ENCODE measurements around the gene WNK4.

WNK4 gene

GRCh38 chr17:42841975-42842685 lies 61.7 kb downstream of the WNK4 start:
- peaks cover 73% of the 10 kb centered on the region for H3K36me3 ChIP-seq (ENCODE audit: control insufficient read depth, insufficient read depth, low read length)

DNA sequence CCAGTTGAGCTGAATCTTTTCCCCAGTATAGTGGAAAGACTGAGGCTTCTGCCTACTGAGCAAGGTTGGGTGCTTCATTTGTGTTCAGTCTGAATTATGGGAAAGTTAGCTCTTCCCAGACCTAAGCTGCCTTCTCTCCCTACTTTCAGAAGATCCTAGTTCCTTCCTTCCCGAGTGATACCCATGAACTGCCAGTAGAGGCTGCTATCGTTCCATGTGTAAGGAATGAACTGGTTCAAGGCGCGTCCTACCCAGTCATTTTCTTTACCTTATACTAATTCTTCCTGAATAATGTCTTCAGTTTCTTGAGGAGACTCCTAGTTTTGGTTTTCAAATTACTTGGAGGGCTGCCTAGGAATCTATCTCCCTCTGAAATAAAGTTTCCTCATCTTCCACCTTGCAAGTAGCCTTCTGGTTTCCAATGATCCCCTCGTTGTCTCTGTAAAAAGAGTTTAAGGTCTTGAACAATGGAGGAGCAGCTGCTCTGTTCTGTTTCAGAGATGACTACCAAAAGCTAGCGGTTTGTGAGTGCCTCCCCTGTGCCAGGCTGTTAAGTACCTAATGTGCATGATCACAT lies 63.0 kb downstream of the WNK4 start:
- Histone ChIP-seq H3K36me3 (ENCODE audit: control insufficient read depth, insufficient read depth, low read length) (peaks cover 61% of the 10 kb centered on the region), H3K4me3 (ENCODE audit: insufficient read depth, low read depth, low read length, poor library complexity, severe bottlenecking) (no peak overlapping the region), H3K4me1 (ENCODE audit: control insufficient read depth, insufficient read depth, low read length, poor library complexity, severe bottlenecking) (no peaks in the 10 kb centered on the region), H3K27ac (ENCODE audit: insufficient read depth, low read length, poor library complexity, severe bottlenecking) (no peak overlapping the region), H3K27me3 (replicated peaks; ENCODE audit: control insufficient read depth, insufficient read depth, low read length, poor library complexity, severe bottlenecking) (no peaks in the 10 kb centered on the region), H3K9me3 (ENCODE audit: control insufficient read depth, low read length) (no peaks in the 10 kb centered on the region)
- DNase-seq = no peak

More at GRCh38 chr17:42841975-42842685, 61.7 kb downstream of the WNK4 start:
- H3K4me3 ChIP-seq (ENCODE audit: insufficient read depth, low read depth, low read length, poor library complexity, severe bottlenecking) = no peak overlapping the region
- H3K4me1 ChIP-seq (ENCODE audit: control insufficient read depth, insufficient read depth, low read length, poor library complexity, severe bottlenecking) = no peaks in the 10 kb centered on the region
- H3K27me3 ChIP-seq (replicated peaks; ENCODE audit: control insufficient read depth, insufficient read depth, low read length, poor library complexity, severe bottlenecking) = no peaks in the 10 kb centered on the region
- no peak for DNase-seq
- no peaks in the 10 kb centered on the region for H3K9me3 ChIP-seq (ENCODE audit: control insufficient read depth, low read length)
- H3K27ac ChIP-seq (ENCODE audit: insufficient read depth, low read length, poor library complexity, severe bottlenecking) = no peak overlapping the region

GRCh38 chr17:42844271-42844670 lies 63.9 kb downstream of the WNK4 start, which contains the start of gene AOC2:
Gene AOC2 (plus strand): TSS chr17:42844580. CDS start chr17:42844627, 47 bp downstream.
- Histone ChIP-seq H3K27ac (ENCODE audit: insufficient read depth, low read length, poor library complexity, severe bottlenecking) (no peak within 1 kb of the TSS), H3K36me3 (ENCODE audit: control insufficient read depth, insufficient read depth, low read length) (peaks cover 52% of the 10 kb centered on the region), H3K4me3 (ENCODE audit: insufficient read depth, low read depth, low read length, poor library complexity, severe bottlenecking) (no peak within 1 kb of the TSS), H3K4me1 (ENCODE audit: control insufficient read depth, insufficient read depth, low read length, poor library complexity, severe bottlenecking) (no peaks in the 10 kb centered on the region), H3K27me3 (replicated peaks; ENCODE audit: control insufficient read depth, insufficient read depth, low read length, poor library complexity, severe bottlenecking) (no peaks in the 10 kb centered on the region), H3K9me3 (ENCODE audit: control insufficient read depth, low read length) (no peaks in the 10 kb centered on the region)
- DNase-seq = no peak

- H3K4me1 ChIP-seq (ENCODE audit: control insufficient read depth, insufficient read depth, low read length, poor library complexity, severe bottlenecking) = no peaks in the 10 kb centered on the region
- H3K4me3 ChIP-seq (ENCODE audit: insufficient read depth, low read depth, low read length, poor library complexity, severe bottlenecking) = no peak overlapping the region
- no peaks in the 10 kb centered on the region for H3K27me3 ChIP-seq (replicated peaks; ENCODE audit: control insufficient read depth, insufficient read depth, low read length, poor library complexity, severe bottlenecking)
- no peak overlapping the region for H3K27ac ChIP-seq (ENCODE audit: insufficient read depth, low read length, poor library complexity, severe bottlenecking)
- no peak for DNase-seq
- H3K36me3 ChIP-seq (ENCODE audit: control insufficient read depth, insufficient read depth, low read length) = peaks cover 49% of the 10 kb centered on the region
- no peaks in the 10 kb centered on the region for H3K9me3 ChIP-seq (ENCODE audit: control insufficient read depth, low read length)
Observed at GRCh38 chr17:42844761-42845555, 64.5 kb downstream of the WNK4 start.

- no peak overlapping the region for H3K4me3 ChIP-seq (ENCODE audit: insufficient read depth, low read depth, low read length, poor library complexity, severe bottlenecking)
- DNase-seq = no peak
- no peaks in the 10 kb centered on the region for H3K9me3 ChIP-seq (ENCODE audit: control insufficient read depth, low read length)
- H3K27ac ChIP-seq (ENCODE audit: insufficient read depth, low read length, poor library complexity, severe bottlenecking) = no peak overlapping the region
- no peaks in the 10 kb centered on the region for H3K4me1 ChIP-seq (ENCODE audit: control insufficient read depth, insufficient read depth, low read length, poor library complexity, severe bottlenecking)
- no peaks in the 10 kb centered on the region for H3K27me3 ChIP-seq (replicated peaks; ENCODE audit: control insufficient read depth, insufficient read depth, low read length, poor library complexity, severe bottlenecking)
- peaks cover 47% of the 10 kb centered on the region for H3K36me3 ChIP-seq (ENCODE audit: control insufficient read depth, insufficient read depth, low read length)
Observed at GRCh38 chr17:42845556-42845917, 65.1 kb downstream of the WNK4 start.

GRCh38 chr17:42845918-42846593 lies 65.6 kb downstream of the WNK4 start:
- DNase-seq = no peak
- Histone ChIP-seq H3K36me3 (ENCODE audit: control insufficient read depth, insufficient read depth, low read length) (peaks cover 45% of the 10 kb centered on the region), H3K4me3 (ENCODE audit: insufficient read depth, low read depth, low read length, poor library complexity, severe bottlenecking) (no peak overlapping the region), H3K4me1 (ENCODE audit: control insufficient read depth, insufficient read depth, low read length, poor library complexity, severe bottlenecking) (no peaks in the 10 kb centered on the region), H3K9me3 (ENCODE audit: control insufficient read depth, low read length) (no peaks in the 10 kb centered on the region), H3K27me3 (replicated peaks; ENCODE audit: control insufficient read depth, insufficient read depth, low read length, poor library complexity, severe bottlenecking) (no peaks in the 10 kb centered on the region), H3K27ac (ENCODE audit: insufficient read depth, low read length, poor library complexity, severe bottlenecking) (no peak overlapping the region)
